NB4 (cell line): ENCODE measurements around the gene BMPR1A.
A peak's percentile ranks its signal among the peaks of the same experiment; 100 is the strongest.

Experiments used
- DNase-seq: peaks from one replicate; pipeline ENCODE4 v3.0.0; 2010; ENCODE audit warnings: low read depth
- H3K4me3 ChIP-seq: one replicate; pipeline ENCODE4 v1.5.1; 2011; ENCODE audit warnings: mild to moderate bottlenecking, low read depth, low read length, moderate library complexity
- MYC ChIP-seq: IDR thresholded peaks from 2 replicates; pipeline ENCODE4 v1.6.1; 2011; ENCODE audit warnings: low read depth, low read length
- POLR2A ChIP-seq: IDR thresholded peaks from 2 replicates; pipeline ENCODE4 v1.6.1; 2011; ENCODE audit warnings: mild to moderate bottlenecking; ENCODE audit not compliant: insufficient read length; ENCODE audit errors: extremely low read depth
- TF ChIP-seq, protein P1 (sequence below): IDR thresholded peaks from one replicate; pipeline ENCODE4 v1.5.1; 2012; ENCODE audit warnings: low read depth, low read length
- TF ChIP-seq, protein P2 (sequence below): IDR thresholded peaks from 2 replicates; pipeline ENCODE4 v1.6.1; 2011; ENCODE audit warnings: low read depth, low read length

The BMPR1A gene

GRCh38 chr10:86899670-86900276 is 143.4 kb downstream of the BMPR1A start:
- DNase-seq = peak; percentile 72
- TF ChIP-seq MYC = peak; percentile 14; the same call in 1 of the 2 replicates
- no peak for TF ChIP-seq POLR2A
- TF ChIP-seq, protein P1, sequence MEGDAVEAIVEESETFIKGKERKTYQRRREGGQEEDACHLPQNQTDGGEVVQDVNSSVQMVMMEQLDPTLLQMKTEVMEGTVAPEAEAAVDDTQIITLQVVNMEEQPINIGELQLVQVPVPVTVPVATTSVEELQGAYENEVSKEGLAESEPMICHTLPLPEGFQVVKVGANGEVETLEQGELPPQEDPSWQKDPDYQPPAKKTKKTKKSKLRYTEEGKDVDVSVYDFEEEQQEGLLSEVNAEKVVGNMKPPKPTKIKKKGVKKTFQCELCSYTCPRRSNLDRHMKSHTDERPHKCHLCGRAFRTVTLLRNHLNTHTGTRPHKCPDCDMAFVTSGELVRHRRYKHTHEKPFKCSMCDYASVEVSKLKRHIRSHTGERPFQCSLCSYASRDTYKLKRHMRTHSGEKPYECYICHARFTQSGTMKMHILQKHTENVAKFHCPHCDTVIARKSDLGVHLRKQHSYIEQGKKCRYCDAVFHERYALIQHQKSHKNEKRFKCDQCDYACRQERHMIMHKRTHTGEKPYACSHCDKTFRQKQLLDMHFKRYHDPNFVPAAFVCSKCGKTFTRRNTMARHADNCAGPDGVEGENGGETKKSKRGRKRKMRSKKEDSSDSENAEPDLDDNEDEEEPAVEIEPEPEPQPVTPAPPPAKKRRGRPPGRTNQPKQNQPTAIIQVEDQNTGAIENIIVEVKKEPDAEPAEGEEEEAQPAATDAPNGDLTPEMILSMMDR = peak; percentile 69
- H3K4me3 ChIP-seq = no peak overlapping the region

DNA sequence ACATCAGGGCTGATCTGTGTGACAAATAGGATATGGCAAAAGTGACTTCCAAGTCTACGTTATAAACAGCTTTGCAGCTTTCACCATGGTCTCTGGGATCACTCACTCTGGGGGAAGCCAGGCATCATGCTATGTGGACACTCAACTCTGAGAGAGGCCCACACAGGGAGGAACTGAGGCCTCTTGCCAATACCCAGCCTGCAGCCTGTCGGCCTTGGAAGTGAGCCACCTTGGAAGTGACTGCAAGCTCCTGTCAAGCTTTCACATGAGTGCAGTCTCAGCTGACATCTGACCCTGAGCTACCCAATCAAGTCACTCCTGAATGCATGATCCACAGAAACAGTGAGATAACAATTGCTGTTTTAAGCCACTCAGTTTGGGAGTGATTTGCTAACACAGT is 144.5 kb downstream of the BMPR1A start:
- TF ChIP-seq, protein P2, sequence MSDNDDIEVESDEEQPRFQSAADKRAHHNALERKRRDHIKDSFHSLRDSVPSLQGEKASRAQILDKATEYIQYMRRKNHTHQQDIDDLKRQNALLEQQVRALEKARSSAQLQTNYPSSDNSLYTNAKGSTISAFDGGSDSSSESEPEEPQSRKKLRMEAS = no peak
- no peak for TF ChIP-seq MYC
- TF ChIP-seq, protein P1 = no peak
- TF ChIP-seq POLR2A = no peak
- no peak overlapping the region for H3K4me3 ChIP-seq
- no peak for DNase-seq

GRCh38 chr10:86904600-86904999 is 148.2 kb downstream of the BMPR1A start:
- no peak overlapping the region for H3K4me3 ChIP-seq
- no peak for DNase-seq
- TF ChIP-seq, protein P2 = no peak
- TF ChIP-seq, protein P1 = no peak
- TF ChIP-seq MYC (no peak), POLR2A (no peak)

DNA sequence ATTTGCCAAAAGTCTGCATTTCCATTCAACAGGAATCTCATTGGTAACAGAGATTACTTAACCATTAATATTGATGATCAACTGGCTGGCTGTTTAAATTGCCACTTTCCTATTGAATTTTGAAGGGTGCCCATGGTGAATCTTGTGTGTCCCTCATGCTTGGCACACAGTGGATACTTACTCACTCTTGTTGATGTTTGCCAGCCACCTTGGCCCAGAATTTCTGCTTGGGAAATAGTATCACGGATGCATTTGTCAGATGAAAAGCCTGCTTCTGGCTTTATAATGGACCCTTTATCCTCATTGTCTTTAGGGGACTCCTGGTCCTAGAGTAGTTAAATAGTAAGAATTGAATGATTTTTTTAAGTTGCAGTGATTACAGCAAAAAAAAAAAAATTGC is 149.0 kb downstream of the BMPR1A start:
- no peak overlapping the region for H3K4me3 ChIP-seq
- DNase-seq = no peak
- TF ChIP-seq, protein P2 = no peak
- TF ChIP-seq, protein P1 = no peak
- TF ChIP-seq POLR2A (no peak), MYC (no peak)

DNA sequence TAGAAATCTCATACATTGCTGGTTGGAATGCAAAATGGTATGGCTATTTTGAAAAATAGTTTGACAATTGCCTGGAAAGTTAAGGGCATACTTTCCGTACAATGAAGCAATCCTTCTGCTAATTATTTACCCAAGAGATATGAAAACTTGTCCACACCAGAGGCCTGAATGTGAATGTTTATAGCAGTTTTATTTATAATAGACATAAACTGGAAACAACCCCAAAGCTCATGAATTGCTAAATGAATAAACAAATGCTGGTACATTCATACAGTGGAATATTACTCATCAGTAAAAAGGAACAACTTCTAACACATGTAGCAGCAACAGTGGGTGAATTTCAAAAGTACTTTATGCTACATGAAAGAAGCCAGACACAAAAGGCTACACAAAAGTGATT is 158.3 kb downstream of the BMPR1A start:
- no peak for DNase-seq
- H3K4me3 ChIP-seq = no peak overlapping the region
- TF ChIP-seq, protein P1 = no peak
- TF ChIP-seq, protein P2 = no peak

GRCh38 chr10:86918022-86918471 is 161.6 kb downstream of the BMPR1A start:
- H3K4me3 ChIP-seq = no peak overlapping the region
- no peak for DNase-seq
- TF ChIP-seq MYC (no peak), POLR2A (no peak)
- TF ChIP-seq, protein P2 = no peak
- TF ChIP-seq, protein P1 = no peak
